Esophagus muscularis mucosa (tissue), 4 donors: ENCODE results near the gene PLEKHG4B. TPM values are rescaled to one million over a fixed set of nuclear protein-coding genes. Genes with fewer than 3 reads are reported as not detected.

Experiments
- DNase-seq: peaks from one replicate; pipeline ENCODE4 v3.0.0-alpha.2; 2017; ENCODE audit errors: extremely low spot score
- H3K27ac ChIP-seq, 4 donors: fragments of 200-600 bp; sonication (generic); replicated peaks in 1 of 4; 1 replicate in 3 of 4; 2 replicates in 1 of 4; pipeline ENCODE4 v1.5.1; 2016 to 2019; ENCODE audit warnings: mild to moderate bottlenecking in 1 of 4
- H3K27me3 ChIP-seq, 4 donors: fragments of 200-600 bp; sonication (generic); one replicate each; pipeline versions ENCODE4 v1.5.1 to v1.6.0; 2016 to 2019
- H3K36me3 ChIP-seq, 4 donors: fragments of 200-600 bp; sonication (generic); one replicate each; pipeline ENCODE4 v1.5.1; 2016 to 2019
- H3K4me1 ChIP-seq, 4 donors: fragments of 200-600 bp; sonication (generic); one replicate each; pipeline ENCODE4 v1.5.1; 2016 to 2019
- H3K4me3 ChIP-seq, 4 donors: fragments of 200-600 bp; sonication (generic); 1 replicate in 2 of 4; 2 replicates in 2 of 4; pipeline ENCODE4 v1.5.1; 2016 to 2019; ENCODE audit warnings: mild to moderate bottlenecking in 4 of 4, moderate library complexity in 1 of 4
- H3K9me3 ChIP-seq, 4 donors: fragments of 200-600 bp; sonication (generic); 1 replicate in 3 of 4; 2 replicates in 1 of 4; pipeline ENCODE4 v1.5.1; 2016 to 2019
- CTCF ChIP-seq, 3 experiments: fragments of 200-600 bp in 2 of 3; fragments of 450-650 bp in 1 of 3; sonication (generic) in 2 of 3; IDR thresholded peaks; one replicate each; pipeline ENCODE4 v1.5.1; 2017 to 2019; ENCODE audit warnings: antibody characterized with exemption in 3 of 3, mild to moderate bottlenecking in 2 of 3, moderate library complexity in 1 of 3
- EP300 ChIP-seq: sonication (generic); formaldehyde crosslinking; IDR thresholded peaks from one replicate; pipeline ENCODE4 v1.6.1; 2017; ENCODE audit warnings: antibody characterized with exemption
- POLR2A ChIP-seq: fragments of 450-650 bp; IDR thresholded peaks from one replicate; pipeline ENCODE4 v1.6.1; 2017; ENCODE audit warnings: antibody characterized with exemption, moderate library complexity, mild to moderate bottlenecking, low read depth
- POLR2AphosphoS5 ChIP-seq, 2 donors: sonication (generic); formaldehyde crosslinking; IDR thresholded peaks; one replicate each; pipeline ENCODE4 v1.6.1; 2017; ENCODE audit warnings: antibody characterized with exemption in 2 of 2
- WGBS: methylation state at CpG from one replicate; pipeline ENCODE4 v1.1.5; 2018; 5-methylcytosine and 5-hydroxymethylcytosine counted together
- intact Hi-C: fragments of 100-400 bp; cut with DNase I; formaldehyde crosslinking; loops from one replicate; pipeline ENCODE4 v1.15.1; 2023
- total RNA-seq, 4 donors: library from RNA; depleted of rRNA; stranded (reverse); fragments of >200 nt; gene quantifications; one replicate each; pipeline versions ENCODE4 v1.1.0 to v1.2.1, GENCODE V29; 2016

PLEKHG4B gene
- total RNA-seq, 4 donors from 2014 or later, result under 0.01 to 0.46 TPM; not detected in 2

GRCh38 chr5:127886-128285, 35.9 kb downstream of the PLEKHG4B start:
- Histone ChIP-seq H3K9me3 (peaks cover 0 to 8% (median 3%) of the 10 kb centered on the region in 4 donors), H3K4me1 (peaks cover 0 to 15% (median 9%) of the 10 kb centered on the region in 4 donors), H3K27ac (no peak overlapping the region), H3K4me3 (no peak overlapping the region), H3K36me3 (no peaks in the 10 kb centered on the region), H3K27me3 (no peaks in the 10 kb centered on the region)
- no peak for TF ChIP-seq CTCF (IDR thresholded peaks at IDR 0.05)
- TF ChIP-seq POLR2A, result no peak
- no peak for TF ChIP-seq POLR2AphosphoS5 (IDR thresholded peaks at IDR 0.05)
- TF ChIP-seq EP300, result no peak
- 89% methylated on average over 2 of the region's 2 CpGs for WGBS
- DNase-seq, result no peak
- intact Hi-C loops, result no loop called here

- no peak overlapping the region for H3K27ac ChIP-seq
- no peak overlapping the region for H3K4me3 ChIP-seq
- TF ChIP-seq EP300 (no peak), CTCF (IDR thresholded peaks at IDR 0.05) (no peak), POLR2A (no peak), POLR2AphosphoS5 (IDR thresholded peaks at IDR 0.05) (no peak)
- WGBS, result 100% methylated on average over 2 of the region's 2 CpGs
- peaks cover 0 to 8% (median 3%) of the 10 kb centered on the region in 4 donors for H3K9me3 ChIP-seq
- no peaks in the 10 kb centered on the region for H3K36me3 ChIP-seq
- H3K4me1 ChIP-seq, result peaks cover 0 to 15% (median 9%) of the 10 kb centered on the region in 4 donors
- intact Hi-C loops, result no loop called here
- peak; percentile 47 for DNase-seq
- no peaks in the 10 kb centered on the region for H3K27me3 ChIP-seq
These were observed 36.5 kb downstream of the PLEKHG4B start for GRCh38 chr5:128446-128845.

GRCh38 chr5:129148-129547, 37.2 kb downstream of the PLEKHG4B start:
- Histone ChIP-seq H3K36me3 (no peaks in the 10 kb centered on the region), H3K27me3 (no peaks in the 10 kb centered on the region), H3K27ac (no peak overlapping the region), H3K4me3 (no peak overlapping the region), H3K9me3 (peaks cover 0 to 8% (median 3%) of the 10 kb centered on the region in 4 donors), H3K4me1 (peaks cover 0 to 15% (median 9%) of the 10 kb centered on the region in 4 donors)
- TF ChIP-seq EP300 (no peak), POLR2AphosphoS5 (IDR thresholded peaks at IDR 0.05) (no peak), POLR2A (no peak), CTCF (IDR thresholded peaks at IDR 0.05) (no peak)
- peak; percentile 50 for DNase-seq
- 92% methylated on average over 2 of the region's 2 CpGs for WGBS
- intact Hi-C loops, result no loop called here

GRCh38 chr5:129820-130219, 37.9 kb downstream of the PLEKHG4B start:
- TF ChIP-seq POLR2AphosphoS5 (IDR thresholded peaks at IDR 0.05) (no peak), CTCF (IDR thresholded peaks at IDR 0.05) (no peak), POLR2A (no peak), EP300 (no peak)
- Histone ChIP-seq H3K36me3 (no peaks in the 10 kb centered on the region), H3K27me3 (no peaks in the 10 kb centered on the region), H3K4me1 (peaks cover 0 to 15% (median 9%) of the 10 kb centered on the region in 4 donors), H3K27ac (no peak overlapping the region), H3K9me3 (peaks cover 0 to 8% (median 3%) of the 10 kb centered on the region in 4 donors), H3K4me3 (no peak overlapping the region)
- peak; percentile 26 for DNase-seq
- intact Hi-C loops, result no loop called here

- WGBS, result 36% methylated on average over 4 of the region's 4 CpGs
- Histone ChIP-seq H3K27ac (peak overlapping the region in 1 of 4 donors; percentile 5), H3K4me3 (no peak overlapping the region), H3K9me3 (peaks cover 0 to 8% (median 2%) of the 10 kb centered on the region in 4 donors), H3K27me3 (no peaks in the 10 kb centered on the region), H3K4me1 (peaks cover 0 to 15% (median 9%) of the 10 kb centered on the region in 4 donors), H3K36me3 (no peaks in the 10 kb centered on the region)
- DNase-seq, result peak; percentile 17
- TF ChIP-seq EP300 (no peak), POLR2AphosphoS5 (IDR thresholded peaks at IDR 0.05) (no peak)
- intact Hi-C loops, result no loop called here
These were observed 38.7 kb downstream of the PLEKHG4B start for GRCh38 chr5:130601-131131.
